GM12878 (cell line): ENCODE measurements around the gene NAGK. TPM values are rescaled to one million over a fixed set of nuclear protein-coding genes. Genes with fewer than 3 reads are reported as not detected.

Experiments used
- KAT2A ChIP-seq: conservative IDR thresholded peaks from 2 replicates; pipeline ENCODE4 v1.6.1; 2011; ENCODE audit warnings: low read depth, low read length; ENCODE audit not compliant: control insufficient read depth
- NR2C1 ChIP-seq: fragments of 450-650 bp; IDR thresholded peaks from 2 replicates; pipeline ENCODE4 v1.6.1; 2017; ENCODE audit warnings: antibody characterized with exemption, mild to moderate bottlenecking, moderate library complexity
- NRF1 ChIP-seq: conservative IDR thresholded peaks from 2 replicates; pipeline ENCODE4 v1.6.1; 2011; ENCODE audit warnings: mild to moderate bottlenecking, low read depth, low read length, improper control_type of control experiment
- polyA plus RNA-seq, 11 experiments: library from polyadenylated mRNA; depleted of rRNA in 4 of 11; unstranded in 6 of 11; stranded (reverse) in 5 of 11; fragments of >200 nt; fragmentation: Nextera tagmentation in 4 of 11; fragmentation: Illumina TruSeq in 1 of 11; extraction: Ambion mirVana in 4 of 11; extraction: Trizol in 1 of 11; gene quantifications; 1 replicate in 1 of 11; 2 replicates in 10 of 11; pipeline versions ENCODE4 v1.2.1 to v1.2.3, GENCODE V29; 2011 to 2016; ENCODE audit warnings: inconsistent platforms in 2 of 11, missing spikeins in 2 of 11, low read depth in 1 of 11
- total RNA-seq, 4 experiments: library from RNA; depleted of rRNA in 3 of 4; stranded (reverse); fragments of >200 nt in 3 of 4; fragmentation: Illumina TruSeq in 1 of 4; extraction: Trizol in 1 of 4; gene quantifications; 2 replicates each; pipeline versions ENCODE4 v1.2.1 to v1.2.3, GENCODE V29; 2013 to 2021
- TF ChIP-seq, protein P1 (sequence below): fragments of 450-650 bp; IDR thresholded peaks from 2 replicates; pipeline ENCODE4 v1.6.1; 2014; ENCODE audit warnings: mild to moderate bottlenecking

The NAGK gene
- total and polyA plus RNA-seq, 10 of the 15 experiments (the other 5 are each of a cell fraction or from before 2014, with no cell fraction given) = 67.7 to 137 (median 115) TPM

DNA sequence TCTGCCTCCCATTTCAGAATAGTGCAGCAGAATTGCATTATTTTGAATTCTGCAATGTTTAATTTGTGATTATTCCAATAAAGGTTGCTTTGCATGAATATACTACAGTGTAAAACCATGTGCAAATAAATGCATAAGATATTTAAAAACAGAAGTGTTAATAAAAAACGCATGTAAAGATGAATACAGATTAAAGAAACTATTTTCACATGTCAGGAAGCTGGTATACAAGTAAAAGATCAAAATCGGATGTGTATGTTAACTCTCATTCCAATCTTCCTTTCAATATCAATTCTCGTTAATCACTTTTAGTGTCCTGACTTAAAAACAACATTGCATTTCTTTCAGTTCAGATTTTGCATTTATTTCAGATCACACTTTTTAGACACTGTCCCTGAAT is 58.5 kb downstream of the NAGK start (continued):
- TF ChIP-seq KAT2A (no peak), NRF1 (no peak), NR2C1 (no peak)
- TF ChIP-seq, protein P1, sequence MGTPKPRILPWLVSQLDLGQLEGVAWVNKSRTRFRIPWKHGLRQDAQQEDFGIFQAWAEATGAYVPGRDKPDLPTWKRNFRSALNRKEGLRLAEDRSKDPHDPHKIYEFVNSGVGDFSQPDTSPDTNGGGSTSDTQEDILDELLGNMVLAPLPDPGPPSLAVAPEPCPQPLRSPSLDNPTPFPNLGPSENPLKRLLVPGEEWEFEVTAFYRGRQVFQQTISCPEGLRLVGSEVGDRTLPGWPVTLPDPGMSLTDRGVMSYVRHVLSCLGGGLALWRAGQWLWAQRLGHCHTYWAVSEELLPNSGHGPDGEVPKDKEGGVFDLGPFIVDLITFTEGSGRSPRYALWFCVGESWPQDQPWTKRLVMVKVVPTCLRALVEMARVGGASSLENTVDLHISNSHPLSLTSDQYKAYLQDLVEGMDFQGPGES = no peak

Other genes with a start within 250 kb of the NAGK start
Only the 7 nearest of the 9 such genes appear.
- not detected in 2 replicates for gene VAX2, start 168.1 kb upstream of the NAGK start, total RNA-seq (2014; rRNA removed)
- gene VAX2, start 168.1 kb upstream of the NAGK start, total RNA-seq (2014; rRNA removed; fragmentation: Illumina TruSeq; extraction: Trizol) = not detected in 2 replicates
- not detected in 2 replicates for gene VAX2, start 168.1 kb upstream of the NAGK start, total RNA-seq (2021)
- not detected in 2 replicates for gene VAX2, start 168.1 kb upstream of the NAGK start, polyA plus RNA-seq (2011; rRNA removed)
- gene VAX2, start 168.1 kb upstream of the NAGK start, polyA plus RNA-seq (2014; fragmentation: Illumina TruSeq; extraction: Trizol) = not detected in 2 replicates
- gene VAX2, start 168.1 kb upstream of the NAGK start, polyA plus RNA-seq (2014; fragmentation: Nextera tagmentation; extraction: Ambion mirVana) = not detected
- not detected in 2 replicates for gene VAX2, start 168.1 kb upstream of the NAGK start, polyA plus RNA-seq (2014; rRNA removed)
- gene VAX2, start 168.1 kb upstream of the NAGK start, polyA plus RNA-seq (2016; fragmentation: Nextera tagmentation; extraction: Ambion mirVana) = not detected
- gene ATP6V1B1, start 132.7 kb upstream of the NAGK start, total RNA-seq (2014; rRNA removed) = not detected in 2 replicates
- not detected in 2 replicates for gene ATP6V1B1, start 132.7 kb upstream of the NAGK start, total RNA-seq (2014; rRNA removed; fragmentation: Illumina TruSeq; extraction: Trizol)
- not detected in 2 replicates for gene ATP6V1B1, start 132.7 kb upstream of the NAGK start, total RNA-seq (2021)
- gene ATP6V1B1, start 132.7 kb upstream of the NAGK start, polyA plus RNA-seq (2011; rRNA removed) = not detected in 2 replicates
- not detected in 2 replicates for gene ATP6V1B1, start 132.7 kb upstream of the NAGK start, polyA plus RNA-seq (2014; fragmentation: Illumina TruSeq; extraction: Trizol)
- gene ATP6V1B1, start 132.7 kb upstream of the NAGK start, polyA plus RNA-seq (2014; fragmentation: Nextera tagmentation; extraction: Ambion mirVana) = not detected
- gene ATP6V1B1, start 132.7 kb upstream of the NAGK start, polyA plus RNA-seq (2014; rRNA removed) = not detected in 2 replicates
- not detected for gene ATP6V1B1, start 132.7 kb upstream of the NAGK start, polyA plus RNA-seq (2016; fragmentation: Nextera tagmentation; extraction: Ambion mirVana)
- 0.11 TPM in 1 of 2 replicates, not detected in the other for gene ANKRD53, start 90.0 kb upstream of the NAGK start, total RNA-seq (2014; rRNA removed)
- not detected in 2 replicates for gene ANKRD53, start 90.0 kb upstream of the NAGK start, total RNA-seq (2014; rRNA removed; fragmentation: Illumina TruSeq; extraction: Trizol)
- gene ANKRD53, start 90.0 kb upstream of the NAGK start, total RNA-seq (2021) = not detected in 2 replicates
- 0.04 TPM in 1 of 2 replicates, not detected in the other for gene ANKRD53, start 90.0 kb upstream of the NAGK start, polyA plus RNA-seq (2011; rRNA removed)
- not detected in 2 replicates for gene ANKRD53, start 90.0 kb upstream of the NAGK start, polyA plus RNA-seq (2014; fragmentation: Illumina TruSeq; extraction: Trizol)
- gene ANKRD53, start 90.0 kb upstream of the NAGK start, polyA plus RNA-seq (2014; fragmentation: Nextera tagmentation; extraction: Ambion mirVana) = under 1 TPM in 1 of 2 experiments, not detected in 1; 0.04 TPM
- 0.04 TPM in 1 of 2 replicates, not detected in the other for gene ANKRD53, start 90.0 kb upstream of the NAGK start, polyA plus RNA-seq (2014; rRNA removed)
- not detected for gene ANKRD53, start 90.0 kb upstream of the NAGK start, polyA plus RNA-seq (2016; fragmentation: Nextera tagmentation; extraction: Ambion mirVana)
- 21.1 and 22.3 TPM in 2 replicates for gene TEX261, start 73.8 kb upstream of the NAGK start, total RNA-seq (2014; rRNA removed)
- 25.6 and 29.7 TPM in 2 replicates for gene TEX261, start 73.8 kb upstream of the NAGK start, total RNA-seq (2014; rRNA removed; fragmentation: Illumina TruSeq; extraction: Trizol)
- gene TEX261, start 73.8 kb upstream of the NAGK start, total RNA-seq (2021) = 37.5 and 46.7 TPM in 2 replicates
- 57.0 and 75.6 TPM in 2 replicates for gene TEX261, start 73.8 kb upstream of the NAGK start, polyA plus RNA-seq (2011; rRNA removed)
- 59.5 and 64.9 TPM in 2 replicates for gene TEX261, start 73.8 kb upstream of the NAGK start, polyA plus RNA-seq (2014; fragmentation: Illumina TruSeq; extraction: Trizol)
- gene TEX261, start 73.8 kb upstream of the NAGK start, polyA plus RNA-seq (2014; fragmentation: Nextera tagmentation; extraction: Ambion mirVana) = 10 to 100 TPM in 1 of 2 experiments, 1 to 10 TPM in 1; 5.5 to 11.1 TPM
- gene TEX261, start 73.8 kb upstream of the NAGK start, polyA plus RNA-seq (2014; rRNA removed) = 41.3 and 45.9 TPM in 2 replicates
- 10 to 100 TPM; 39.4 to 45.1 TPM for gene TEX261, start 73.8 kb upstream of the NAGK start, polyA plus RNA-seq (2016; fragmentation: Nextera tagmentation; extraction: Ambion mirVana)
- gene MCEE, start 61.6 kb downstream of the NAGK start, total RNA-seq (2014; rRNA removed) = 19.3 and 23.5 TPM in 2 replicates
- 17.1 and 18.0 TPM in 2 replicates for gene MCEE, start 61.6 kb downstream of the NAGK start, total RNA-seq (2014; rRNA removed; fragmentation: Illumina TruSeq; extraction: Trizol)
- 14.4 and 17.3 TPM in 2 replicates for gene MCEE, start 61.6 kb downstream of the NAGK start, total RNA-seq (2021)
- 19.0 and 24.1 TPM in 2 replicates for gene MCEE, start 61.6 kb downstream of the NAGK start, polyA plus RNA-seq (2011; rRNA removed)
- gene MCEE, start 61.6 kb downstream of the NAGK start, polyA plus RNA-seq (2014; fragmentation: Illumina TruSeq; extraction: Trizol) = 19.3 and 23.2 TPM in 2 replicates
- gene MCEE, start 61.6 kb downstream of the NAGK start, polyA plus RNA-seq (2014; fragmentation: Nextera tagmentation; extraction: Ambion mirVana) = 10 to 100 TPM; 43.6 to 63.4 TPM
- 21.3 and 22.4 TPM in 2 replicates for gene MCEE, start 61.6 kb downstream of the NAGK start, polyA plus RNA-seq (2014; rRNA removed)
- 10 to 100 TPM; 37.7 to 41.9 TPM for gene MCEE, start 61.6 kb downstream of the NAGK start, polyA plus RNA-seq (2016; fragmentation: Nextera tagmentation; extraction: Ambion mirVana)
- gene MPHOSPH10, start 62.0 kb downstream of the NAGK start, total RNA-seq (2014; rRNA removed) = 27.7 and 34.3 TPM in 2 replicates
- gene MPHOSPH10, start 62.0 kb downstream of the NAGK start, total RNA-seq (2014; rRNA removed; fragmentation: Illumina TruSeq; extraction: Trizol) = 39.7 and 43.0 TPM in 2 replicates
- 36.4 and 42.3 TPM in 2 replicates for gene MPHOSPH10, start 62.0 kb downstream of the NAGK start, total RNA-seq (2021)
- gene MPHOSPH10, start 62.0 kb downstream of the NAGK start, polyA plus RNA-seq (2011; rRNA removed) = 23.8 and 38.7 TPM in 2 replicates
- gene MPHOSPH10, start 62.0 kb downstream of the NAGK start, polyA plus RNA-seq (2014; fragmentation: Illumina TruSeq; extraction: Trizol) = 56.8 and 71.1 TPM in 2 replicates
- 10 to 100 TPM; 29.1 to 40.4 TPM for gene MPHOSPH10, start 62.0 kb downstream of the NAGK start, polyA plus RNA-seq (2014; fragmentation: Nextera tagmentation; extraction: Ambion mirVana)
- gene MPHOSPH10, start 62.0 kb downstream of the NAGK start, polyA plus RNA-seq (2014; rRNA removed) = 30.7 and 37.0 TPM in 2 replicates
- gene MPHOSPH10, start 62.0 kb downstream of the NAGK start, polyA plus RNA-seq (2016; fragmentation: Nextera tagmentation; extraction: Ambion mirVana) = 10 to 100 TPM; 44.9 to 46.9 TPM
- 0.17 and 0.33 TPM in 2 replicates for gene PAIP2B, start 158.5 kb downstream of the NAGK start, total RNA-seq (2014; rRNA removed)
- gene PAIP2B, start 158.5 kb downstream of the NAGK start, total RNA-seq (2014; rRNA removed; fragmentation: Illumina TruSeq; extraction: Trizol) = 0.27 and 0.28 TPM in 2 replicates
- 0.41 and 0.45 TPM in 2 replicates for gene PAIP2B, start 158.5 kb downstream of the NAGK start, total RNA-seq (2021)
- gene PAIP2B, start 158.5 kb downstream of the NAGK start, polyA plus RNA-seq (2011; rRNA removed) = 0.79 and 1.2 TPM in 2 replicates
- gene PAIP2B, start 158.5 kb downstream of the NAGK start, polyA plus RNA-seq (2014; fragmentation: Illumina TruSeq; extraction: Trizol) = 0.37 and 0.40 TPM in 2 replicates
- gene PAIP2B, start 158.5 kb downstream of the NAGK start, polyA plus RNA-seq (2014; fragmentation: Nextera tagmentation; extraction: Ambion mirVana) = under 1 TPM; 0.06 to 0.09 TPM
- 0.15 and 0.19 TPM in 2 replicates for gene PAIP2B, start 158.5 kb downstream of the NAGK start, polyA plus RNA-seq (2014; rRNA removed)
- gene PAIP2B, start 158.5 kb downstream of the NAGK start, polyA plus RNA-seq (2016; fragmentation: Nextera tagmentation; extraction: Ambion mirVana) = under 1 TPM; 0.42 to 0.43 TPM